DND-41 (cell line): Measurements from ENCODE around the gene CYFIP1.

Source experiments
- ATAC-seq: fragments of 200-7000 bp; cut with Tn5 transposase; 3 replicates; pipeline ENCODE4 v1.9.1; 2021; ENCODE audit warnings: low read depth; ENCODE audit not compliant: insufficient read depth
- DNase-seq: peaks from one replicate; pipeline ENCODE4 v3.0.0-alpha.2; 2020
- H2AFZ ChIP-seq: 2 replicates; pipeline ENCODE4 v1.6.0; 2012; ENCODE audit warnings: low read depth, low read length
- H3K27ac ChIP-seq: 2 replicates; pipeline ENCODE4 v1.5.1; 2012; ENCODE audit warnings: low read length, inconsistent platforms
- H3K27me3 ChIP-seq: fragments of 200-600 bp; sonication (generic); 2 replicates; pipeline ENCODE4 v1.6.0; 2012; ENCODE audit warnings: low read length, mild to moderate bottlenecking, inconsistent platforms; ENCODE audit not compliant: insufficient read depth, poor library complexity
- H3K36me3 ChIP-seq: 2 replicates; pipeline ENCODE4 v1.5.1; 2012; ENCODE audit warnings: low read length, inconsistent platforms; ENCODE audit not compliant: insufficient read depth
- H3K4me1 ChIP-seq: 2 replicates; pipeline ENCODE4 v1.5.1; 2012; ENCODE audit warnings: mild to moderate bottlenecking, low read length; ENCODE audit not compliant: insufficient read depth
- H3K4me2 ChIP-seq: 2 replicates; pipeline ENCODE4 v1.6.0; 2012; ENCODE audit warnings: mild to moderate bottlenecking, moderate library complexity, low read length, inconsistent platforms; ENCODE audit not compliant: insufficient read depth
- H3K4me3 ChIP-seq, 2 experiments: fragments of 200-600 bp in 1 of 2; shearing (Covaris generic) in 1 of 2; 2 replicates each; pipeline ENCODE4 v1.5.1; 2012 to 2016; ENCODE audit warnings: inconsistent platforms in 2 of 2, low read length in 2 of 2, mild to moderate bottlenecking in 2 of 2, low read depth in 1 of 2, moderate library complexity in 1 of 2
- H3K79me2 ChIP-seq: 2 replicates; pipeline ENCODE4 v1.6.0; 2012; ENCODE audit warnings: low read length, inconsistent platforms; ENCODE audit not compliant: insufficient read depth
- H3K9ac ChIP-seq: 2 replicates; pipeline ENCODE4 v1.6.0; 2012; ENCODE audit warnings: low read depth, mild to moderate bottlenecking, inconsistent platforms, low read length, moderate library complexity
- H3K9me3 ChIP-seq: 2 replicates; pipeline ENCODE4 v1.5.1; 2012; ENCODE audit warnings: low read length, moderate library complexity, mild to moderate bottlenecking, inconsistent platforms; ENCODE audit not compliant: insufficient read depth, severe bottlenecking
- H4K20me1 ChIP-seq: 2 replicates; pipeline ENCODE4 v1.6.0; 2012; ENCODE audit warnings: low read length; ENCODE audit not compliant: insufficient read depth
- CTCF ChIP-seq: IDR thresholded peaks from 2 replicates; pipeline ENCODE4 v1.5.1; 2012; ENCODE audit warnings: borderline replicate concordance, low read length, moderate library complexity, mild to moderate bottlenecking; ENCODE audit not compliant: poor library complexity, severe bottlenecking; ENCODE audit errors: extremely low read depth
- EZH2 ChIP-seq: IDR thresholded peaks from 3 replicates; pipeline ENCODE4 v1.6.1; 2012; ENCODE audit warnings: borderline replicate concordance, low read depth, mild to moderate bottlenecking, moderate library complexity, low read length, inconsistent platforms; ENCODE audit not compliant: severe bottlenecking

Gene CYFIP1

DNA sequence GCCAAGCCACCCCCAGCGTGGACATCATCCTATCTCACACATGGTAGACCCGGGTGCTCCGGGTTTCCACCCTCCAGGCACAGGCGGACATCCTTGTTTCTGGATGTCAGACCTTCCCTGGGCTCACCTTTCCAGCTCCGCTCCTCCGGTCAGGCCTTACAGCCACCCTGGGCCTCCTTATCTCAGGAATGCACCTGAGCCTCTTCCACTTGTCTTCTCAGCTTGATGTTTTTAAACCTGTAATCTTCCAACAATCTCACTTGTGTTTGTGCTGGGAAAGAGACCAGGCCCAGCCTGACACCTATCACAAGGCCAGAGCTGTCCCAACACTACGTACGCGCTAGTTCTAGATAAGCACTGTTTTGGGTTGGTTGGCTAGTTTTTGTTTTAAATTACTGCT is 87.8 kb downstream of the CYFIP1 start:
- TF ChIP-seq EZH2 (no peak), CTCF (no peak)
- Histone ChIP-seq H3K79me2 (no peaks in the 10 kb centered on the region), H3K36me3 (peaks cover 6% of the 10 kb centered on the region; the same call in 1 of the 2 replicates), H3K27me3 (no peaks in the 10 kb centered on the region), H3K4me1 (no peaks in the 10 kb centered on the region), H2AFZ (no peak overlapping the region), H3K4me3 (no peak overlapping the region), H3K9ac (no peak overlapping the region), H3K9me3 (no peaks in the 10 kb centered on the region), H4K20me1 (no peaks in the 10 kb centered on the region), H3K27ac (no peak overlapping the region), H3K4me2 (no peak overlapping the region)
- DNase-seq (no peak), ATAC-seq (no peak)

- no peaks in the 10 kb centered on the region for H3K79me2 ChIP-seq
- TF ChIP-seq EZH2 (no peak), CTCF (no peak)
- no peaks in the 10 kb centered on the region for H3K27me3 ChIP-seq
- no peaks in the 10 kb centered on the region for H3K4me1 ChIP-seq
- no peak overlapping the region for H3K4me2 ChIP-seq
- no peak overlapping the region for H2AFZ ChIP-seq
- no peaks in the 10 kb centered on the region for H4K20me1 ChIP-seq
- no peak overlapping the region for H3K27ac ChIP-seq
- no peak for DNase-seq
- no peak overlapping the region for H3K9ac ChIP-seq
- H3K4me3 ChIP-seq, result no peak overlapping the region
- peaks cover 6% of the 10 kb centered on the region; the same call in 1 of the 2 replicates for H3K36me3 ChIP-seq
- H3K9me3 ChIP-seq, result no peaks in the 10 kb centered on the region
- no peak for ATAC-seq
Observed at GRCh38 chr15:22891426-22892210, 88.5 kb downstream of the CYFIP1 start.

DNA sequence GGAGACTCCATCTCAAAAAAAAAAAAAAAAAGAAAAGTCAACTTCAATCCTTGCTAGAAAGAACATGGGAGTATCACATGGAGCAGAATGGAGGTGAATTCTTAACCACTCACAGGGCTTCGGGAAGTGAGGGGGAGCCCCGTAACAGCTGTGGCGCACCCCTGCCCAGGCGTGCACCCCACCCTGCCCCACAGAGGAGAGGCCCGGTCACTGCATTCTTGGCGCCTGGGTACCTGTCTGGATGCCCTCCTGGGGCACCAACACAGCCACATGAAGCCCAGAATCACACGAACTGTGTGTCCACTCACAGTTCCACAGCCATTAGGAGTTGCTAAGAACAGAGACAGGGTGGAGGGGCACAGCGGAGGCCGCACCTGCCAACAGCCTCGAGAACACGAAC is 89.9 kb downstream of the CYFIP1 start:
- Histone ChIP-seq H3K4me2 (no peak overlapping the region), H3K9me3 (no peaks in the 10 kb centered on the region), H3K27ac (peak overlapping the region; percentile 26; the same call in 1 of the 2 replicates), H3K27me3 (no peaks in the 10 kb centered on the region), H3K4me3 (no peak overlapping the region), H4K20me1 (no peaks in the 10 kb centered on the region), H3K79me2 (no peaks in the 10 kb centered on the region), H3K9ac (no peak overlapping the region), H3K4me1 (no peaks in the 10 kb centered on the region), H3K36me3 (peaks cover 6% of the 10 kb centered on the region; the same call in 1 of the 2 replicates), H2AFZ (no peak overlapping the region)
- TF ChIP-seq CTCF (no peak), EZH2 (no peak)
- 0 out of 3 replicates have a peak, but pooled peaks have one; percentile 14 for ATAC-seq
- DNase-seq, result no peak
